Activated CD4-positive, alpha-beta T cell treated with anti-CD3 and anti-CD28 coated beads for 1 hour (primary cell): Measurements from ENCODE around the gene RARG.
A peak's percentile ranks its signal among the peaks of the same experiment; 100 is the strongest.
"Not testable (repeated sequence)": the region's sequence is repeated elsewhere in the genome, so short reads cannot be mapped to it uniquely, and the experiment has no call there.

Experiments
- DNase-seq: peaks from one replicate; pipeline ENCODE4 v3.0.0-alpha.2; 2020

RARG gene

GRCh38 chr12:53187145-53187899 is 44.7 kb downstream of the RARG start:
- DNase-seq: no peak

GRCh38 chr12:53186745-53187144 is 45.3 kb downstream of the RARG start:
- no peak for DNase-seq

GRCh38 chr12:53185582-53186153 is 46.3 kb downstream of the RARG start:
- no peak for DNase-seq

- no peak for DNase-seq
Measured at GRCh38 chr12:53184828-53185227, 47.2 kb downstream of the RARG start.

- DNase-seq: no peak
Measured at GRCh38 chr12:53182903-53183302, 49.1 kb downstream of the RARG start.

GRCh38 chr12:53181935-53182334 is 50.1 kb downstream of the RARG start:
- DNase-seq: no peak

- DNase-seq: peak; percentile 68
Measured at GRCh38 chr12:53180931-53181645, 50.9 kb downstream of the RARG start.

GRCh38 chr12:53180220-53180930 is 51.6 kb downstream of the RARG start, which contains the start of the genes CSAD and ZNF740:
CSAD (minus strand) TSS chr12:53180925; CDS start chr12:53173470, 7,455 bp downstream.
ZNF740 (plus strand) TSS chr12:53180722; CDS start chr12:53181984, 1,262 bp downstream.
- DNase-seq: peak; percentile 97

GRCh38 chr12:53179687-53180219 is 52.3 kb downstream of the RARG start:
- peak; percentile 21 for DNase-seq

- not testable (repeated sequence) for DNase-seq
Measured at GRCh38 chr12:53178803-53179202, 53.2 kb downstream of the RARG start.

GRCh38 chr12:53177447-53177846 is 54.6 kb downstream of the RARG start:
- DNase-seq: not testable (repeated sequence)

GRCh38 chr12:53176750-53177149 is 55.3 kb downstream of the RARG start:
- no peak for DNase-seq

- no peak for DNase-seq
Measured at GRCh38 chr12:53174881-53175491, 57.0 kb downstream of the RARG start.

GRCh38 chr12:53173085-53173715 is 58.8 kb downstream of the RARG start:
- DNase-seq: no peak

- no peak for DNase-seq
Measured at GRCh38 chr12:53172352-53172751, 59.7 kb downstream of the RARG start.

- no peak for DNase-seq
Measured at GRCh38 chr12:53171725-53172329, 60.2 kb downstream of the RARG start.

GRCh38 chr12:53170876-53171724 is 60.9 kb downstream of the RARG start:
- DNase-seq: no peak

- no peak for DNase-seq
Measured at GRCh38 chr12:53170215-53170614, 61.8 kb downstream of the RARG start.

GRCh38 chr12:53169644-53170043 is 62.4 kb downstream of the RARG start:
- DNase-seq: no peak

- no peak for DNase-seq
Measured at GRCh38 chr12:53166837-53167236, 65.2 kb downstream of the RARG start.
